Esophagus squamous epithelium (tissue), 5 donors: ENCODE results near the gene ADAM33. TPM values are rescaled to one million over a fixed set of nuclear protein-coding genes. Genes with fewer than 3 reads are reported as not detected.

ENCODE experiments used
- DNase-seq: peaks from one replicate; lab custom pipeline; 2025; lab: John Stamatoyannopoulos, UW
- H3K27ac ChIP-seq, 4 donors: fragments of 200-600 bp; sonication (generic); one replicate each; pipeline ENCODE4 v1.5.1; 2016 to 2019; ENCODE audit warnings: mild to moderate bottlenecking in 1 of 4
- H3K27me3 ChIP-seq, 4 donors: fragments of 200-600 bp; sonication (generic); 1 replicate in 3 of 4; 2 replicates in 1 of 4; pipeline versions ENCODE4 v1.5.1 to v1.6.0; 2017 to 2021; ENCODE audit warnings: antibody characterized with exemption in 1 of 4
- H3K36me3 ChIP-seq, 3 donors: fragments of 200-600 bp; sonication (generic); one replicate each; pipeline ENCODE4 v1.5.1; 2016 to 2019
- H3K4me1 ChIP-seq, 3 donors: fragments of 200-600 bp; sonication (generic); one replicate each; pipeline ENCODE4 v1.5.1; 2017 to 2019
- H3K4me3 ChIP-seq, 4 donors: fragments of 200-600 bp; sonication (generic); 1 replicate in 3 of 4; 2 replicates in 1 of 4; pipeline ENCODE4 v1.5.1; 2016 to 2019; ENCODE audit warnings: mild to moderate bottlenecking in 2 of 4, moderate library complexity in 1 of 4
- H3K9me3 ChIP-seq, 3 donors: fragments of 200-600 bp; sonication (generic); one replicate each; pipeline ENCODE4 v1.5.1; 2016 to 2019
- POLR2A ChIP-seq, 4 donors: fragments of 450-650 bp; IDR thresholded peaks; one replicate each; pipeline ENCODE4 v1.6.1; 2017; ENCODE audit warnings: antibody characterized with exemption in 4 of 4, mild to moderate bottlenecking in 4 of 4, moderate library complexity in 3 of 4
- WGBS, 2 donors: methylation state at CpG; one replicate each; pipeline ENCODE4 v1.1.5; 2018; 5-methylcytosine and 5-hydroxymethylcytosine counted together
- intact Hi-C: fragments of 100-400 bp; cut with DNase I; formaldehyde crosslinking; loops from one replicate; pipeline ENCODE4 v1.15.0; 2022
- total RNA-seq, 4 donors: library from RNA; depleted of rRNA; stranded (reverse); fragments of >200 nt; gene quantifications; one replicate each; pipeline ENCODE4 v1.1.0, GENCODE V29; 2016
- TF ChIP-seq, protein P1 (sequence below), 6 experiments: fragments of 450-650 bp in 4 of 6; fragments of 200-600 bp in 2 of 6; sonication (generic) in 2 of 6; IDR thresholded peaks; one replicate each; pipeline ENCODE4 v1.5.1; 2016 to 2019; ENCODE audit warnings: antibody characterized with exemption in 6 of 6, mild to moderate bottlenecking in 4 of 6, moderate library complexity in 4 of 6
- donor health status: DM: yes; HTN: yes; CAD: no.

ADAM33 gene
- total RNA-seq, 4 donors from 2014 or later = 2.4 to 27.7 (median 6.4) TPM

DNA sequence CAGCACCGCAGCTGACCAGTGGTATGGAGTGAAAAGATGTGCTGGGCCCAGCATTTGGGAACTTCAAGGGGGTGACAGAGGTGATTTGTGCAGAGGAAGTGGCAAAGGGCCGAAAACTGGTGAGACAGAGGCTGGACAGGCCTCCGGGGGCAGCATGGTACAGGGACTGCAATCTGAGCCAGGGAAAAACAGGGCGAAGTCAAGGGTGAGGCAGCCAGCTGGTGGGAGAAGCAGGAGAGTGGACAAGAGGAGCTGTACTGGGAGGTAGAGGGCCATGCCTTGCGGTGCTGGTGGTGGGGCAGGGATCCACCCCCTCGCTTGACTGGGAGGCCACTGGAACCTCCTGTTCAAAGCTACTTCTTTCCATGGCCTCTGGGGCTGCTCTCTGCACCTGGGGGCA lies 11.3 kb downstream of the ADAM33 start:
- DNase-seq = no peak
- intact Hi-C loops = loop anchor here (10.0 kb wide), 1 partner anchor 414 kb away; no protein-coding TSS in a partner anchor
- TF ChIP-seq, protein P1, sequence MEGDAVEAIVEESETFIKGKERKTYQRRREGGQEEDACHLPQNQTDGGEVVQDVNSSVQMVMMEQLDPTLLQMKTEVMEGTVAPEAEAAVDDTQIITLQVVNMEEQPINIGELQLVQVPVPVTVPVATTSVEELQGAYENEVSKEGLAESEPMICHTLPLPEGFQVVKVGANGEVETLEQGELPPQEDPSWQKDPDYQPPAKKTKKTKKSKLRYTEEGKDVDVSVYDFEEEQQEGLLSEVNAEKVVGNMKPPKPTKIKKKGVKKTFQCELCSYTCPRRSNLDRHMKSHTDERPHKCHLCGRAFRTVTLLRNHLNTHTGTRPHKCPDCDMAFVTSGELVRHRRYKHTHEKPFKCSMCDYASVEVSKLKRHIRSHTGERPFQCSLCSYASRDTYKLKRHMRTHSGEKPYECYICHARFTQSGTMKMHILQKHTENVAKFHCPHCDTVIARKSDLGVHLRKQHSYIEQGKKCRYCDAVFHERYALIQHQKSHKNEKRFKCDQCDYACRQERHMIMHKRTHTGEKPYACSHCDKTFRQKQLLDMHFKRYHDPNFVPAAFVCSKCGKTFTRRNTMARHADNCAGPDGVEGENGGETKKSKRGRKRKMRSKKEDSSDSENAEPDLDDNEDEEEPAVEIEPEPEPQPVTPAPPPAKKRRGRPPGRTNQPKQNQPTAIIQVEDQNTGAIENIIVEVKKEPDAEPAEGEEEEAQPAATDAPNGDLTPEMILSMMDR (IDR thresholded peaks at IDR 0.05) = no peak
- TF ChIP-seq POLR2A (IDR thresholded peaks at IDR 0.05) = no peak
- peaks cover 0 to 84% (median 4%) of the 10 kb centered on the region in 4 donors for H3K27me3 ChIP-seq
- H3K36me3 ChIP-seq = peaks cover 0 to 17% (median 0%) of the 10 kb centered on the region in 3 donors
- 43 to 65% methylated on average over 5 to 6 of the region's 6 CpGs for WGBS, 2 donors
- H3K9me3 ChIP-seq = no peaks in the 10 kb centered on the region
- no peak overlapping the region for H3K27ac ChIP-seq
- H3K4me3 ChIP-seq = no peak overlapping the region
- H3K4me1 ChIP-seq = peaks cover 0 to 25% (median 3%) of the 10 kb centered on the region in 3 donors

DNA sequence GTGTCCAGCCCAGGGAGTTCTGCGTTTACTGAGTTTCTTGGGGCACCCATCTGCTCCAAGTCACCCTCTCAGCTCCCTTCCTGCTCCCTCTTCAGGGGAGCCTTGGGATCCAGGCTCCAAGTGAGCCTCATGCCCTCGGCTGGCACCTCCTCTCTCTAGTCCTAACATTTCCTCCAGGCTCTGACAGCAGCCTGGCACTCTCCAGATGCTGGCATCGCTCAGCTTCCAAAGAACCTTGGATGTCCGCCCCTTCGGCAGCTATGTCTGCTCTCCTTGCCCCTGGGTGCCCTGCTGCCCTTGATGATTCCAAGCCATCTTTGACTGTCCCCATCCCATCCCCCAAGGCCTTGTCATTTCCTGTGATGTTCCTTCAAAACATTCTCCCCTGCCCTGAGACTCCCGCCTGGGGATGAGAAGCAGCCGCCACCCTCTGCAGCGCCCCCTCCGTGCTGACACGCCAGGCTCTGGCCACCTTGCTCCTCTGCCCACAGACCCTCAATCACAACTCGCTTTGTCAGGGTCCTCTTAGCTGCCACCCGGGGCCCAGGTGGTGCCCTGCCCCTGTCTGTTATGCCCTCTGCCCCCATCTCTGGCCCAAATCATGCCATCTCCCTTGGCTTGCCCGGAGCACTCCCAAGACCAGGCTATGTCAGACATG lies 12.0 kb downstream of the ADAM33 start:
- DNase-seq = no peak
- peaks cover 0 to 77% (median 4%) of the 10 kb centered on the region in 4 donors for H3K27me3 ChIP-seq
- H3K36me3 ChIP-seq = peaks cover 0 to 16% (median 0%) of the 10 kb centered on the region in 3 donors
- H3K4me3 ChIP-seq = no peak overlapping the region
- WGBS, 2 donors = 70 to 77% methylated on average over 11 to 12 of the region's 13 CpGs
- intact Hi-C loops = loop anchor here (10.0 kb wide), 1 partner anchor 415 kb away; no protein-coding TSS in a partner anchor
- no peaks in the 10 kb centered on the region for H3K9me3 ChIP-seq
- H3K27ac ChIP-seq = no peak overlapping the region
- peaks cover 0 to 25% (median 3%) of the 10 kb centered on the region in 3 donors for H3K4me1 ChIP-seq
- TF ChIP-seq, protein P1 (IDR thresholded peaks at IDR 0.05) = no peak

DNA sequence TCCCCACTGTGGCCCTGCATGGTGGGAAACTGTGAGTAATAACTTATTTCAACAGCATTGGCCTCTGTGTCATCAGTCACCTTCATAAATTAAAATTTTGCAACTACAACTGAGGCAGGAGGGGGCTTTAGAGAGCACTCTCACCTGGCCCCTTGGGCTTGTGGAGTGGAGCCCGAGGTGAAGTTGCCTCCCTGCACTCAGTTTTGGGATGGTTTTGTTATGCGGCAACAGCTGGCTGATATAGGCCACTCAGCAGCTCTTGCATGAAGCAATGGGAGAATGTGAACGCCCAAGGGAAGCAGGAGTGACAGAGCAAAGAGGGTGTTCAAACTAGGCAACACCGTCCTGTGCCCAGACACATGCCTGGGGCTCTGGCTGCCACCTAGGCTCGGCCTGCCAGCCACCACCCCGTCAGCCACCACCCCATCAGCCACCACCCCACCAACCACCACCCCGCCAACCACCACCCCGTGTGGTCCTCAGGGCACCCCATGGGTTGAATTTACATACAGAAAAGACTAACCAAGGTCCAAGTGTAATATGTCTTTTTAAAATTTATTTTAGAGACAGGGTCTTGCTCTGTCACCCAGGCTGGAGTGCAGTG lies 14.3 kb downstream of the ADAM33 start:
- Histone ChIP-seq H3K4me1 (peaks cover 0 to 12% (median 3%) of the 10 kb centered on the region in 3 donors), H3K27ac (no peak overlapping the region), H3K4me3 (no peak overlapping the region), H3K9me3 (no peaks in the 10 kb centered on the region), H3K27me3 (peaks cover 0 to 65% (median 0%) of the 10 kb centered on the region in 4 donors), H3K36me3 (peaks cover 0 to 7% (median 0%) of the 10 kb centered on the region in 3 donors)
- no peak for DNase-seq
- WGBS, 2 donors = 73 to 80% methylated on average over 4 to 6 of the region's 8 CpGs
- TF ChIP-seq, protein P1 (IDR thresholded peaks at IDR 0.05) = no peak
- no peak for TF ChIP-seq POLR2A (IDR thresholded peaks at IDR 0.05)
- intact Hi-C loops = no loop called here

DNA sequence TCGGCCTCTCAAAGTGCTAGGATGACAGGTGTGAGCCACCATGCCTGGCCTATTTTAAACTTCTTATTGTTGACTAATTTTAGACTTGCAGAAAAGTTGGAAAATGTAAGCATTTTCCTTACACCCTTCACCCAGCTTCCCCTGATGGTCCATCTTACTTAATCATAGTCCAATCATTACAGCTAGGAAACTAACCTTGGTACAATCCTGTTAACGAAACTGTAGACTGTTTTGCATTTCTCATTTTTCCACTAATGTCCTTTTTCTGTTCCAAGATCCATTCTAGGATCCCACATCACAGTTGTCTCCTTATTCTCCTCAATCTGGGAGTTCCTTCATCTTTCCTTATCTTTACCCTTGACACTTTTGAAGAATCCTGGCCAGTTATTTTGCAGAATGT lies 18.0 kb downstream of the ADAM33 start:
- Histone ChIP-seq H3K27me3 (peaks cover 0 to 67% (median 18%) of the 10 kb centered on the region in 4 donors), H3K4me3 (no peak overlapping the region), H3K4me1 (peaks cover 0 to 19% (median 10%) of the 10 kb centered on the region in 3 donors), H3K9me3 (no peaks in the 10 kb centered on the region), H3K27ac (no peak overlapping the region), H3K36me3 (no peaks in the 10 kb centered on the region)
- TF ChIP-seq POLR2A (IDR thresholded peaks at IDR 0.05) = no peak
- TF ChIP-seq, protein P1 (IDR thresholded peaks at IDR 0.05) = no peak
- no peak for DNase-seq
- WGBS, 2 donors = 69 to 89% methylated on average over 2 of the region's 2 CpGs
- intact Hi-C loops = no loop called here
